ENCODE measurements around the gene LRRC14B.

GRCh38 chr5:170971-171800, 20.1 kb upstream of the LRRC14B start:
- TF ChIP-seq, protein P1, sequence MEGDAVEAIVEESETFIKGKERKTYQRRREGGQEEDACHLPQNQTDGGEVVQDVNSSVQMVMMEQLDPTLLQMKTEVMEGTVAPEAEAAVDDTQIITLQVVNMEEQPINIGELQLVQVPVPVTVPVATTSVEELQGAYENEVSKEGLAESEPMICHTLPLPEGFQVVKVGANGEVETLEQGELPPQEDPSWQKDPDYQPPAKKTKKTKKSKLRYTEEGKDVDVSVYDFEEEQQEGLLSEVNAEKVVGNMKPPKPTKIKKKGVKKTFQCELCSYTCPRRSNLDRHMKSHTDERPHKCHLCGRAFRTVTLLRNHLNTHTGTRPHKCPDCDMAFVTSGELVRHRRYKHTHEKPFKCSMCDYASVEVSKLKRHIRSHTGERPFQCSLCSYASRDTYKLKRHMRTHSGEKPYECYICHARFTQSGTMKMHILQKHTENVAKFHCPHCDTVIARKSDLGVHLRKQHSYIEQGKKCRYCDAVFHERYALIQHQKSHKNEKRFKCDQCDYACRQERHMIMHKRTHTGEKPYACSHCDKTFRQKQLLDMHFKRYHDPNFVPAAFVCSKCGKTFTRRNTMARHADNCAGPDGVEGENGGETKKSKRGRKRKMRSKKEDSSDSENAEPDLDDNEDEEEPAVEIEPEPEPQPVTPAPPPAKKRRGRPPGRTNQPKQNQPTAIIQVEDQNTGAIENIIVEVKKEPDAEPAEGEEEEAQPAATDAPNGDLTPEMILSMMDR (conservative IDR thresholded peaks at IDR 0.05 in 1 of 2, IDR thresholded peaks at IDR 0.05 in 1 of 2; ENCODE audit: low read depth in 1 of 2, low read length in 2 of 2) = no peak
- no peak for TF ChIP-seq EZH2 (IDR thresholded peaks at IDR 0.05; ENCODE audit: low read length, missing control alignments)
